ENCODE results near the gene ISOC2. TPM values are rescaled to one million over a fixed set of nuclear protein-coding genes. Genes with fewer than 3 reads are reported as not detected.
A peak's percentile ranks its signal among the peaks of the same experiment; 100 is the strongest.

ISOC2 gene
- total and polyA plus RNA-seq, 4 experiments from 2014 or later, result 9.9 to 29.4 (median 19.2) TPM

DNA sequence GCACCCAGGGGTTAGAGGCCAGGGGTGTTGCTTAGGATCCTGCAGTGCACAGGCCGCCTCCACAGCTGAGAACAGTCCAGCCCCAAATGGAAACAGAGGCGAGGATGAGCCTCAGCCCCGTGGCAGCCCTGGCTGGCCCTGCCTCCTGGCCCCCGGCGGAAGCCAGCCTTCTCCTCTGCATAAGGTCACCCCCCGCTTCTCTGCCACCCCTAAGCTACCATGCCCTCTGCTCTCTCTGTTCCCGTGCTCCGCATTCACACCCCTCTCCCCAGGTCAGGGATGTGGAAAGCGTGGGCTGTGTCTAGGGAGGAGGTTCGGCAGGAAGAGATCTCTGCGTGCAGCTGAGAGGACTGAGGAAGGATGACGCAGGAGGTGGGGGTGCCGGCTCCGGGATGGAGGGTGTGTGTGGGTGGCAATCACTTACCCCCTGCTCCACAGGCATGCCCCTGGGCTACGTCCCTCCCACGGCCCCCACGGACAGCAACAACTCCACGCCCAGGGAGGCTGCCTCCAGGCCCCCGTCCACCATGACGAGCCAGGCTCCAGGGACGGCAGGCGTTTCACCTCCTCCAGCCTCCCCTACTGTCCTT, 32.8 kb upstream of the ISOC2 start:
- ChIA-PET CTCF (ENCODE audit: partially characterized antibody) (interaction anchor here (0.8 to 3.5 kb wide), 2 partner anchors 10 to 25 kb away, joined by 3 to 14 read pairs; no protein-coding TSS in a partner anchor), POLR2A (ENCODE audit: partially characterized antibody) (interaction anchor here (0.6 to 2.0 kb wide), 2 partner anchors 18 to 160 kb away, joined by 3 to 9 read pairs; partner anchors contain the start of gene ZNF628)
- Mint-ChIP-seq H3K4me3 (peak overlapping the region in 6 of 8 donors; percentile 20 to 71 (median 61)), H3K27me3 (peaks cover 5 to 12% of the 10 kb centered on the region in 2 donors), H3K4me1 (peaks cover 0 to 2% (median 0%) of the 10 kb centered on the region in 4 donors), H3K9me3 (no peaks in the 10 kb centered on the region), H3K36me3 (no peaks in the 10 kb centered on the region), H3K27ac (peak overlapping the region in 1 of 7 donors; percentile 30)
- H3K27me3 ChIP-seq (ENCODE audit: insufficient read depth, low read length), result no peaks in the 10 kb centered on the region
- intact Hi-C loops (cut with micrococcal nuclease), result no loop called here
- no peak for DNase-seq
- no peak overlapping the region for H3K4me3 ChIP-seq (ENCODE audit: low read length in 2 of 2)
- H3K4me1 ChIP-seq (ENCODE audit: insufficient read depth, low read length), result no peaks in the 10 kb centered on the region
- H3K36me3 ChIP-seq (ENCODE audit: insufficient read depth, low read length), result no peaks in the 10 kb centered on the region
- H3K27ac ChIP-seq (ENCODE audit: low read depth, low read length), result no peak overlapping the region
- H3K9me3 ChIP-seq (ENCODE audit: control insufficient read depth in 1 of 2, low read length in 2 of 2), result no peaks in the 10 kb centered on the region

GRCh38 chr19:55493645-55494171, 32.3 kb upstream of the ISOC2 start:
- no peaks in the 10 kb centered on the region for H3K36me3 Mint-ChIP-seq
- no peak for DNase-seq
- ChIA-PET POLR2A (ENCODE audit: partially characterized antibody) (interaction anchor here (0.6 to 2.0 kb wide), 2 partner anchors 17 to 161 kb away, joined by 3 to 9 read pairs; partner anchors contain the start of gene ZNF628), CTCF (ENCODE audit: partially characterized antibody) (interaction anchor here (0.8 to 3.5 kb wide), 2 partner anchors 11 to 25 kb away, joined by 3 to 14 read pairs; no protein-coding TSS in a partner anchor)
- Histone ChIP-seq H3K4me3 (ENCODE audit: low read length in 2 of 2) (no peak overlapping the region), H3K36me3 (ENCODE audit: insufficient read depth, low read length) (no peaks in the 10 kb centered on the region), H3K27ac (ENCODE audit: low read depth, low read length) (no peak overlapping the region), H3K27me3 (ENCODE audit: insufficient read depth, low read length) (no peaks in the 10 kb centered on the region), H3K9me3 (ENCODE audit: control insufficient read depth in 1 of 2, low read length in 2 of 2) (no peaks in the 10 kb centered on the region), H3K4me1 (ENCODE audit: insufficient read depth, low read length) (no peaks in the 10 kb centered on the region)
- peak overlapping the region in 2 of 8 donors; percentile 20 to 69 for H3K4me3 Mint-ChIP-seq
- H3K27me3 Mint-ChIP-seq, result peaks cover 5 to 12% of the 10 kb centered on the region in 2 donors
- intact Hi-C loops (cut with micrococcal nuclease), result no loop called here
- no peaks in the 10 kb centered on the region for H3K9me3 Mint-ChIP-seq
- peaks cover 0 to 2% (median 0%) of the 10 kb centered on the region in 4 donors for H3K4me1 Mint-ChIP-seq
- no peak overlapping the region for H3K27ac Mint-ChIP-seq

DNA sequence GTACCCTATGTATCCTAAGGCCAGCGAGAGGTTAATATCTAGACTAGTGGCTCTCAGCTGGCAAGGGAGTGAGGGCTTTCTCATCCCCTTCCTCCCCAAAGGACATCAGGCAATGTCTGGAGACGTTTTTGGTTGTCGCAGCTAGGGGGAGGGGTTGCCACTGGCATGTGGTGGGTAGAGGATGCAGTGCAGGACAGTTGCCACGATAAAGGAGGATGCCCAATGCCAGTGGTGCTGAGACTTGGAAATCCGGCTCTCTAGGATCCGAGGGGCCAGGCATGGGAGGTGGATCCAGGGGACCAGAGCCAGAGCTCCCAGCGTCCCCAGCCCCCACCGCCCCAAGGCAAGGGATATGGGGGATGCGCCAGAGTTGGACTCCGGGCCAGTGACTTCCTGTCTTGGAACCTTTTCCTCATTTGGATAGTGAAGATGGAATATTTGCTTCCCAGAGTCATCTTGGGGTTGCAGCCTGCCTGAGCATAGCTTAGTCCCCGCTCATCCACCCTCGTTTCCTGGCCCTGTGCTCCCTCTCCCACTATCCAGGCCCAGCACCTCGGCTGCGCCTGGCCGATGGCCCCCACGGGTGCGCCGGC, 31.7 kb upstream of the ISOC2 start:
- H3K27ac Mint-ChIP-seq, result no peak overlapping the region
- H3K4me3 Mint-ChIP-seq, result no peak overlapping the region
- no peaks in the 10 kb centered on the region for H3K9me3 Mint-ChIP-seq
- H3K36me3 Mint-ChIP-seq, result no peaks in the 10 kb centered on the region
- peaks cover 5 to 12% of the 10 kb centered on the region in 2 donors for H3K27me3 Mint-ChIP-seq
- no peak overlapping the region for H3K27ac ChIP-seq (ENCODE audit: low read depth, low read length)
- ChIA-PET CTCF (ENCODE audit: partially characterized antibody) (interaction anchor here (0.8 to 3.5 kb wide), 3 partner anchors 10 to 24 kb away, joined by 3 to 19 read pairs (median 14); no protein-coding TSS in a partner anchor), POLR2A (ENCODE audit: partially characterized antibody) (no interaction called here)
- no peak for DNase-seq
- no peaks in the 10 kb centered on the region for H3K27me3 ChIP-seq (ENCODE audit: insufficient read depth, low read length)
- intact Hi-C loops (cut with micrococcal nuclease), result no loop called here
- H3K4me3 ChIP-seq (ENCODE audit: low read length in 2 of 2), result no peak overlapping the region
- H3K9me3 ChIP-seq (ENCODE audit: control insufficient read depth in 1 of 2, low read length in 2 of 2), result no peaks in the 10 kb centered on the region
- no peaks in the 10 kb centered on the region for H3K4me1 ChIP-seq (ENCODE audit: insufficient read depth, low read length)
- H3K4me1 Mint-ChIP-seq, result peaks cover 0 to 2% (median 0%) of the 10 kb centered on the region in 4 donors
- H3K36me3 ChIP-seq (ENCODE audit: insufficient read depth, low read length), result no peaks in the 10 kb centered on the region

DNA sequence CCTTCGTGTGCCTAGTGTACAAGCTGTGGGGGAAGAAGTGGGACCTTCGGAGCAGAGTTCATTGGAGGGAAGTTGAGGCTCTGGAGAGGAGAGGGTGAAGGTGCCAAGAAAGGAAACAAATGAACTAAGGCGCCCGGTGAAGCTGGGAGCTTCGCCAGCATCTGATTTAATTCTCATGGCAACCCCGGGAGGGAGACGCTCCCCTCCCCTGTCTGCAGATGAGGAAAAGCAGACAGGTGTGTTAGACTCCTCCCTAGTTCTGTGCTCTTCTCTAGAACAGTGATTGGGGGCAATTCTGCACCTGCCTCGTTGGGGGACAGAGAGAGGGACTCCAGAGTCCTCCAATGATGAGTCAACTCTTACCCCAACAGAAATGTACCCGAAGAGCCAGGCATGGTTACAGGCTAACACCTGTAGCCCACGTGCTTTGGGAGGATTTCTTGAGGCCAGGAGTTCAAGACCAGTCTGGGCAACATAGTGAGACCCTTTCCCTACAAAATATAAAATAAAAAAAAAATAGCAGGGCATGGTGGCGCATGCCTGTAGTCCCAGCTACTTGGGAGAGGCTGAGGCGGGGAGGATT, 31.0 kb upstream of the ISOC2 start:
- no peak overlapping the region for H3K27ac ChIP-seq (ENCODE audit: low read depth, low read length)
- Mint-ChIP-seq H3K4me3 (no peak overlapping the region), H3K27ac (peak overlapping the region in 1 of 7 donors; percentile 41), H3K36me3 (no peaks in the 10 kb centered on the region), H3K9me3 (no peaks in the 10 kb centered on the region), H3K4me1 (peaks cover 0 to 2% (median 0%) of the 10 kb centered on the region in 4 donors), H3K27me3 (peaks cover 5 to 14% of the 10 kb centered on the region in 2 donors)
- ChIA-PET CTCF (ENCODE audit: partially characterized antibody) (interaction anchor here (1.2 to 3.3 kb wide), 2 partner anchors 11 to 25 kb away, joined by 3 to 19 read pairs; no protein-coding TSS in a partner anchor), POLR2A (ENCODE audit: partially characterized antibody) (no interaction called here)
- no peaks in the 10 kb centered on the region for H3K27me3 ChIP-seq (ENCODE audit: insufficient read depth, low read length)
- no peak overlapping the region for H3K4me3 ChIP-seq (ENCODE audit: low read length in 2 of 2)
- no peaks in the 10 kb centered on the region for H3K4me1 ChIP-seq (ENCODE audit: insufficient read depth, low read length)
- DNase-seq, result no peak
- H3K9me3 ChIP-seq (ENCODE audit: control insufficient read depth in 1 of 2, low read length in 2 of 2), result no peaks in the 10 kb centered on the region
- H3K36me3 ChIP-seq (ENCODE audit: insufficient read depth, low read length), result no peaks in the 10 kb centered on the region
- intact Hi-C loops (cut with micrococcal nuclease), result no loop called here

- CTCF ChIA-PET (ENCODE audit: partially characterized antibody), result interaction anchor here (1.2 to 3.3 kb wide), 2 partner anchors 12 to 24 kb away, joined by 3 to 19 read pairs; no protein-coding TSS in a partner anchor
Observed at GRCh38 chr19:55491546-55492360, 30.3 kb upstream of the ISOC2 start.

GRCh38 chr19:55490478-55491432, 29.3 kb upstream of the ISOC2 start:
- no peak for DNase-seq
- ChIA-PET CTCF (ENCODE audit: partially characterized antibody) (interaction anchor here (3.3 kb wide), 1 partner anchor 13 kb away, joined by 19 read pairs; no protein-coding TSS in a partner anchor), POLR2A (ENCODE audit: partially characterized antibody) (no interaction called here)
- H3K36me3 ChIP-seq (ENCODE audit: insufficient read depth, low read length), result no peaks in the 10 kb centered on the region
- Mint-ChIP-seq H3K27ac (no peak overlapping the region), H3K4me3 (no peak overlapping the region), H3K9me3 (no peaks in the 10 kb centered on the region), H3K36me3 (no peaks in the 10 kb centered on the region), H3K27me3 (peaks cover 5 to 14% of the 10 kb centered on the region in 2 donors), H3K4me1 (peaks cover 3 to 6% (median 5%) of the 10 kb centered on the region in 4 donors)
- no peak overlapping the region for H3K27ac ChIP-seq (ENCODE audit: low read depth, low read length)
- no peaks in the 10 kb centered on the region for H3K9me3 ChIP-seq (ENCODE audit: control insufficient read depth in 1 of 2, low read length in 2 of 2)
- H3K4me3 ChIP-seq (ENCODE audit: low read length in 2 of 2), result no peak overlapping the region
- no peaks in the 10 kb centered on the region for H3K4me1 ChIP-seq (ENCODE audit: insufficient read depth, low read length)
- H3K27me3 ChIP-seq (ENCODE audit: insufficient read depth, low read length), result no peaks in the 10 kb centered on the region
- intact Hi-C loops (cut with micrococcal nuclease), result no loop called here

More at GRCh38 chr19:55491546-55492360, 30.3 kb upstream of the ISOC2 start:
- H3K9me3 Mint-ChIP-seq, result no peaks in the 10 kb centered on the region
- Histone ChIP-seq H3K27me3 (ENCODE audit: insufficient read depth, low read length) (no peaks in the 10 kb centered on the region), H3K4me3 (ENCODE audit: low read length in 2 of 2) (no peak overlapping the region), H3K9me3 (ENCODE audit: control insufficient read depth in 1 of 2, low read length in 2 of 2) (no peaks in the 10 kb centered on the region), H3K4me1 (ENCODE audit: insufficient read depth, low read length) (no peaks in the 10 kb centered on the region), H3K27ac (ENCODE audit: low read depth, low read length) (no peak overlapping the region), H3K36me3 (ENCODE audit: insufficient read depth, low read length) (no peaks in the 10 kb centered on the region)
- no peaks in the 10 kb centered on the region for H3K36me3 Mint-ChIP-seq
- peak overlapping the region in 2 of 7 donors; percentile 41 to 48 for H3K27ac Mint-ChIP-seq
- no peak overlapping the region for H3K4me3 Mint-ChIP-seq
- H3K27me3 Mint-ChIP-seq, result peaks cover 5 to 14% of the 10 kb centered on the region in 2 donors
- no peak for DNase-seq
- intact Hi-C loops (cut with micrococcal nuclease), result no loop called here
- peaks cover 0 to 2% (median 0%) of the 10 kb centered on the region in 4 donors for H3K4me1 Mint-ChIP-seq
- POLR2A ChIA-PET (ENCODE audit: partially characterized antibody), result no interaction called here
